HepG2 (cell line): Measurements from ENCODE around the gene RIN3. TPM values are rescaled to one million over a fixed set of nuclear protein-coding genes. Genes with fewer than 3 reads are reported as not detected.

Experiments used
- ATAC-seq: fragments of 200-7000 bp; cut with Tn5 transposase; 3 replicates; pipeline ENCODE4 v1.9.1; 2020; ENCODE audit warnings: mild to moderate bottlenecking, moderate library complexity
- BruUV-seq: library from RNA; stranded (reverse); fragments of 400-500 nt; replicated peaks from 2 replicates; lab custom pipeline; 2021; lab: Mats Ljungman, UMichigan
- CTCF ChIA-PET: fragments of 300-600 bp; formaldehyde crosslinking; extraction: SDS; loops from one replicate; lab custom pipeline; 2021; ENCODE audit warnings: low total read pairs, inconsistent platforms, low intra/inter-chr PET ratio; lab: Yijun Ruan, JAX
- POLR2A ChIA-PET: fragments of 350-600 bp; sonication (Branson Sonifier 250); formaldehyde crosslinking; loops from one replicate; lab custom pipeline; 2020; ENCODE audit warnings: antibody characterized with exemption, inconsistent platforms; lab: Yijun Ruan, JAX
- DNase-seq: peaks from one replicate; pipeline ENCODE4 v3.0.0-alpha.2; 2015; ENCODE audit warnings: low spot score
- FAIRE-seq: peaks from 3 replicates; lab custom pipeline; 2011; peaks lifted over from hg19 to GRCh38; lab: Jason Lieb, UNC
- H2AFZ ChIP-seq: one replicate; pipeline ENCODE4 v1.6.1; 2011; ENCODE audit warnings: low read length, inconsistent platforms
- H3K27ac ChIP-seq: fragments of 300-600 bp; 3 replicates; pipeline ENCODE4 v1.8.0; 2011; ENCODE audit warnings: mixed run types, mild to moderate bottlenecking, mixed read lengths, low read length, inconsistent platforms; ENCODE audit not compliant: insufficient read depth; ENCODE audit errors: extremely low read length
- H3K27me3 ChIP-seq, 2 experiments: fragments of 200-600 bp in 1 of 2; 2 replicates in 1 of 2; 3 replicates in 1 of 2; pipeline versions ENCODE4 v1.6.0 to v1.8.0; 2011; ENCODE audit warnings: low read length in 2 of 2, mild to moderate bottlenecking in 2 of 2, moderate library complexity in 2 of 2, inconsistent platforms in 1 of 2; ENCODE audit not compliant: insufficient read depth in 2 of 2, control insufficient read depth in 1 of 2
- H3K36me3 ChIP-seq, 2 experiments: fragments of 200-600 bp in 1 of 2; replicated peaks in 1 of 2; 2 replicates in 1 of 2; 3 replicates in 1 of 2; pipeline versions ENCODE4 v1.5.1 to v1.8.0; 2011; ENCODE audit warnings: low read length in 2 of 2, inconsistent platforms in 1 of 2; ENCODE audit not compliant: insufficient read depth in 2 of 2, control insufficient read depth in 1 of 2
- H3K4me1 ChIP-seq: 2 replicates; pipeline ENCODE4 v1.5.1; 2012; ENCODE audit warnings: low read length, inconsistent platforms; ENCODE audit not compliant: insufficient read depth
- H3K4me2 ChIP-seq: 2 replicates; pipeline ENCODE4 v1.6.0; 2011; ENCODE audit warnings: low read depth, low read length, inconsistent platforms
- H3K4me3 ChIP-seq, 3 experiments: fragments of 200-600 bp in 1 of 3; sonication (generic), shearing (Covaris generic) in 1 of 3; replicated peaks in 1 of 3; 2 replicates each; pipeline ENCODE4 v1.5.1; 2011 to 2016; ENCODE audit warnings: low read length in 3 of 3, inconsistent platforms in 2 of 3, low read depth in 2 of 3, mild to moderate bottlenecking in 2 of 3, control low read depth in 1 of 3, mixed read lengths in 1 of 3; ENCODE audit not compliant: insufficient read depth in 1 of 3
- H3K79me2 ChIP-seq: one replicate; pipeline ENCODE4 v1.6.1; 2011; ENCODE audit warnings: low read length, inconsistent platforms; ENCODE audit not compliant: insufficient read depth
- H3K9ac ChIP-seq: 2 replicates; pipeline ENCODE4 v1.6.0; 2011; ENCODE audit warnings: mild to moderate bottlenecking, low read depth, low read length, inconsistent platforms; ENCODE audit not compliant: insufficient read depth
- H3K9me3 ChIP-seq: 2 replicates; pipeline ENCODE4 v1.5.1; 2012; ENCODE audit warnings: mild to moderate bottlenecking, low read length
- H4K20me1 ChIP-seq: 2 replicates; pipeline ENCODE4 v1.6.0; 2011; ENCODE audit warnings: inconsistent platforms, mild to moderate bottlenecking, low read length, moderate library complexity; ENCODE audit not compliant: insufficient read depth
- ATF1 ChIP-seq: IDR thresholded peaks from 2 replicates; pipeline ENCODE4 v1.6.1; 2016; ENCODE audit warnings: mild to moderate bottlenecking, control low read depth
- FUBP1 ChIP-seq: sonication (generic); formaldehyde crosslinking; IDR thresholded peaks from 2 replicates; pipeline ENCODE4 v1.5.1; 2020; ENCODE audit warnings: missing genetic modification reagents, mild to moderate bottlenecking, borderline replicate concordance
- HDAC1 ChIP-seq: sonication (generic); formaldehyde crosslinking; IDR thresholded peaks from 2 replicates; pipeline ENCODE4 v1.5.1; 2020; ENCODE audit warnings: mild to moderate bottlenecking, missing genetic modification reagents
- MIER3 ChIP-seq: IDR thresholded peaks from 2 replicates; pipeline ENCODE4 v1.6.1; 2016; ENCODE audit warnings: missing compliant biosample characterization, borderline replicate concordance
- NRL ChIP-seq: sonication (generic); formaldehyde crosslinking; IDR thresholded peaks from 2 replicates; pipeline ENCODE4 v1.5.0; 2020; ENCODE audit warnings: missing genetic modification reagents, mild to moderate bottlenecking, moderate library complexity, borderline replicate concordance
- RBM22 ChIP-seq: fragments of 200-400 bp; formaldehyde crosslinking; optimal IDR thresholded peaks from 2 replicates; pipeline ENCODE3; 2017; ENCODE audit warnings: mild to moderate bottlenecking, low read length, moderate library complexity
- SIN3A ChIP-seq: IDR thresholded peaks from 2 replicates; pipeline ENCODE4 v1.6.1; 2011; ENCODE audit warnings: low read depth, mild to moderate bottlenecking, control low read depth, low read length, borderline replicate concordance
- ZFAT ChIP-seq: sonication (generic); formaldehyde crosslinking; conservative IDR thresholded peaks from 2 replicates; pipeline ENCODE4 v1.8.1; 2023; ENCODE audit warnings: missing genetic modification reagents, inconsistent platforms
- ZNF10 ChIP-seq: sonication (generic); formaldehyde crosslinking; IDR thresholded peaks from 2 replicates; pipeline ENCODE4 v1.4.0; 2020; ENCODE audit warnings: mild to moderate bottlenecking, low read depth, missing genetic modification reagents, borderline replicate concordance
- ZNF251 ChIP-seq: sonication (generic); formaldehyde crosslinking; IDR thresholded peaks from 2 replicates; pipeline ENCODE4 v1.9.0; 2021; ENCODE audit warnings: mild to moderate bottlenecking, missing genetic modification reagents
- ZNF484 ChIP-seq: sonication (generic); formaldehyde crosslinking; IDR thresholded peaks from 2 replicates; pipeline ENCODE4 v1.5.1; 2020; ENCODE audit warnings: mild to moderate bottlenecking, low read depth, missing genetic modification reagents, borderline replicate concordance
- ZNF687 ChIP-seq: sonication (generic); formaldehyde crosslinking; IDR thresholded peaks from 2 replicates; pipeline ENCODE4 v1.5.1; 2020; ENCODE audit warnings: mild to moderate bottlenecking, missing genetic modification reagents, moderate library complexity
- ZNF781 ChIP-seq: sonication (generic); formaldehyde crosslinking; IDR thresholded peaks from 2 replicates; pipeline ENCODE4 v1.5.1; 2020; ENCODE audit warnings: borderline replicate concordance, mild to moderate bottlenecking, missing genetic modification reagents; ENCODE audit errors: not compliant biosample characterization
- WGBS: methylation state at CpG from one replicate; pipeline ENCODE4 v1.1.6; 2017; ENCODE audit warnings: low lambda C conversion rate; 5-methylcytosine and 5-hydroxymethylcytosine counted together
- in situ Hi-C: cut with HindIII; loops from 2 replicates; pipeline ENCODE4 v1.10.0; 2017; ENCODE audit warnings: low pct_unique_long_range_greater_than_20kb; ENCODE audit not compliant: extremely low pct_ligation_motif_present
- intact Hi-C: fragments of 100-400 bp; cut with micrococcal nuclease; formaldehyde crosslinking; loops from one replicate; pipeline ENCODE4 v1.10.0; 2022; ENCODE audit not compliant: unreplicated experiment
- polyA plus RNA-seq, 8 experiments: library from polyadenylated mRNA; depleted of rRNA in 3 of 8; stranded (reverse) in 7 of 8; unstranded in 1 of 8; fragments of >200 nt; fragmentation: Illumina TruSeq in 4 of 8; extraction: Trizol in 4 of 8; gene quantifications; 2 replicates each; pipeline versions ENCODE4 v1.2.1 to v1.2.3, GENCODE V29; 2011 to 2016; ENCODE audit warnings: low read depth in 4 of 8, missing spikeins in 1 of 8, mixed read lengths in 1 of 8; ENCODE audit not compliant: insufficient read depth in 1 of 8
- total RNA-seq, 5 experiments: library from RNA; depleted of rRNA; stranded (reverse); fragments of >200 nt; fragmentation: Illumina TruSeq; extraction: Trizol; gene quantifications; 2 replicates each; pipeline ENCODE4 v1.2.3, GENCODE V29; 2016; ENCODE audit warnings: low read depth in 1 of 5

RIN3 gene
- total and polyA plus RNA-seq, 2 of the 13 experiments (the other 11 are each of a cell fraction or from before 2014, with no cell fraction given), result 2.3 to 3.6 TPM

DNA sequence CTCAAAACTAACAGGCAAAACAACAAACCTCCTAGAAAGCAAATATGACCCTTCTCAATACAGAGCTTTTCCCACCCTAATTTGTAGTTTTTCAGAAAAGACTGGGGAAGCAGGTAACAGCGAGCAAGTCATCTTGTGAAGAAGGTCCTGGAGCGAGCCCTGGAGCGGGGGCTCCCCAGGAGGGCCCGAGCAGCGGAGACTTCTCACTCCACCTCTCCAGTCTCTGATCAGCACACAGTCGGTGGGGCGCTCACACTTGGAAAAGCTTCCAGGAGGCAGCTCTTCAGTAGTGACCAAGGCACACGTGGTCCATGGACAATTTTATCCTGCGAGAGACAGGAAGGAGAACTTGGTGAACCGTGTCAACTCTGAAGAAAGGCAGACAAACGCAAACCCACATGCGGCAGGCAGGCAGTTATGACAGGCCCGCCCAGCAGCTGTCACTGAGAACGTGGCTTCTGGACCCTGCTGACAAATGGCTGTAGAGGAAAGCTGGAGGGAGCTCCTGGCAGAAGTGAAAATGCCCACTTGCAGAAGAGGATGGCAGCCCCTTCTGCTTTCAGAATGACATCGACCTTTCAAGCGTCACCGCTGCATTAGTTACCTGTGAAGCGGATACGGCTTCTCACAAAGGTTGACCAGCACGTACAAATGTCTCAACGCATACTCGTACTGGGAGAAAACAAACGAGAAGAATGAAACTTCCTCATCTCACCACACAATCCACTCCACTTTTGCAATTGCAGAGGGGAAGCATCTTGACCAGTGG is 190.6 kb downstream of the RIN3 start (continued):
- TF ChIP-seq NRL (CRISPR knock-in tag) (no peak), ZFAT (no peak), RBM22 (no peak), ZNF251 (CRISPR knock-in tag) (no peak), SIN3A (no peak), MIER3 (CRISPR knock-in tag) (no peak)

DNA sequence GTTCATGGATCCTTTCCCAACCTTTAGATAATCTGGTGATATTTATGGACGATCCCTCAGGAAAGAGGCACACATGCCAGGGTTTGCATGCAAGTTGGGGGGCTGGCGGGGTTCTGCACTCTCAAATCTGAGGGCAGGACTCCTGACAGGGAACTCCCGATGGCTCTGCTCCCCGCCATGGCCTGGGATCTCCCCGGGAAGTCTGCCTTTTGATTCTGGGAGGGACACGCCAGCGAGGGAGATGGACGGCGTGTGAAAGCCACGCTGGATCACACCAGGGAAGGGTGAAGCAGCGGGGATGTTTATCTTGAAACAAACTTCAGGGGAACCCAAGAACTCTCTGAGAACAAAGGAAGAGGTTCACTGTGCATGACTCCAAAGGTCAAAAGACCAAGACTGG is 191.2 kb downstream of the RIN3 start:
- intact Hi-C loops (no loop called here), in situ Hi-C loops (no loop called here)
- Histone ChIP-seq H3K79me2 (no peaks in the 10 kb centered on the region), H3K4me3 (no peak overlapping the region), H3K9me3 (no peaks in the 10 kb centered on the region), H4K20me1 (no peaks in the 10 kb centered on the region), H3K27ac (no peak overlapping the region), H3K9ac (no peak overlapping the region), H3K36me3 (peaks cover 0 to 4% of the 10 kb centered on the region in 2 experiments; a peak in 3 of 5 replicates), H3K4me1 (peaks cover 11% of the 10 kb centered on the region), H2AFZ (no peak overlapping the region)
- BruUV-seq, result no TSS peak
- no peak for FAIRE-seq
- CTCF ChIA-PET, result no interaction called here
- no peak for DNase-seq
- WGBS, result 97% methylated on average over 11 of the region's 11 CpGs
- ATAC-seq, result no peak
- no peak for TF ChIP-seq HDAC1
- no peak for TF ChIP-seq ZNF781
- no peak for TF ChIP-seq ZNF687 (CRISPR knock-in tag)
- no peak for TF ChIP-seq FUBP1 (CRISPR knock-in tag)
- TF ChIP-seq ZNF484 (CRISPR knock-in tag), result no peak
- no peak for TF ChIP-seq ZNF10 (CRISPR knock-in tag)
- TF ChIP-seq ATF1 (CRISPR knock-in tag), result no peak
- TF ChIP-seq, all 625 proteins: peak for 0
- H3K4me2 ChIP-seq, result no peak overlapping the region
- POLR2A ChIA-PET, result no interaction called here
- H3K27me3 ChIP-seq, result no peaks in the 10 kb centered on the region; a peak in 1 of 5 replicates
